Activated CD8-positive, alpha-beta T cell treated with anti-CD3 and anti-CD28 coated beads for 36 hours (primary cell): ENCODE results near the gene MITF. TPM values are rescaled to one million over a fixed set of nuclear protein-coding genes. Genes with fewer than 3 reads are reported as not detected.

ENCODE experiments used
- ATAC-seq: fragments of 200-7000 bp; cut with Tn5 transposase; one replicate; pipeline ENCODE4 v1.10.0; 2021; ENCODE audit warnings: mild to moderate bottlenecking, moderate library complexity
- CTCF ChIA-PET: fragments of 350-600 bp; sonication (Branson Sonifier 250); formaldehyde crosslinking; loops from one replicate; lab custom pipeline; 2021; ENCODE audit warnings: antibody characterized with exemption; lab: Charles Lee
- POLR2A ChIA-PET: fragments of 350-600 bp; sonication (Branson Sonifier 250); formaldehyde crosslinking; loops from one replicate; lab custom pipeline; 2021; ENCODE audit warnings: antibody characterized with exemption; lab: Charles Lee
- DNase-seq: peaks from one replicate; pipeline ENCODE4 v3.0.0-alpha.2; 2020
- H3K27ac Mint-ChIP-seq: one replicate; pipeline ENCODE4 v1.8.0; 2021; ENCODE audit warnings: mild to moderate bottlenecking, mixed read lengths
- H3K27me3 Mint-ChIP-seq: one replicate; pipeline ENCODE4 v1.8.0; 2021; ENCODE audit warnings: mixed read lengths
- H3K36me3 Mint-ChIP-seq: one replicate; pipeline ENCODE4 v1.8.0; 2021; ENCODE audit warnings: low read depth, mixed read lengths
- H3K4me1 Mint-ChIP-seq: one replicate; pipeline ENCODE4 v1.8.0; 2021; ENCODE audit warnings: low read depth, mixed read lengths
- H3K4me3 Mint-ChIP-seq: one replicate; pipeline ENCODE4 v1.8.0; 2021; ENCODE audit warnings: mild to moderate bottlenecking, moderate library complexity, mixed read lengths
- H3K9me3 Mint-ChIP-seq: one replicate; pipeline ENCODE4 v1.8.0; 2021; ENCODE audit warnings: mixed read lengths
- CTCF ChIP-seq: fragments of 200-600 bp; IDR thresholded peaks from one replicate; pipeline ENCODE4 v1.8.0; 2022; ENCODE audit warnings: antibody characterized with exemption, mild to moderate bottlenecking
- intact Hi-C: fragments of 100-400 bp; cut with micrococcal nuclease; formaldehyde crosslinking; loops from one replicate; pipeline ENCODE4 v1.10.0; 2022
- total RNA-seq, 2 experiments: library from RNA; stranded (reverse); gene quantifications; one replicate each; pipeline ENCODE4 v1.2.3, GENCODE V29; 2021

Gene MITF
- total RNA-seq, 2 experiments from 2014 or later, result not detected

GRCh38 chr3:69770976-69771634 is 31.8 kb downstream of the MITF start:
- ChIA-PET POLR2A (interaction anchor here (0.6 kb wide), 1 partner anchor 130 kb away, joined by 3 read pairs; no protein-coding TSS in a partner anchor), CTCF (no interaction called here)
- Mint-ChIP-seq H3K9me3 (no peaks in the 10 kb centered on the region), H3K4me3 (no peak overlapping the region), H3K27me3 (no peaks in the 10 kb centered on the region), H3K4me1 (no peaks in the 10 kb centered on the region), H3K36me3 (no peaks in the 10 kb centered on the region), H3K27ac (no peak overlapping the region)
- no peak for TF ChIP-seq CTCF
- ATAC-seq (no peak), DNase-seq (no peak)
- intact Hi-C loops, result no loop called here

GRCh38 chr3:69772152-69772867 is 33.0 kb downstream of the MITF start:
- TF ChIP-seq CTCF, result no peak
- no peak for ATAC-seq
- Mint-ChIP-seq H3K27ac (no peak overlapping the region), H3K4me3 (no peak overlapping the region), H3K27me3 (no peaks in the 10 kb centered on the region), H3K4me1 (no peaks in the 10 kb centered on the region), H3K9me3 (no peaks in the 10 kb centered on the region), H3K36me3 (no peaks in the 10 kb centered on the region)
- intact Hi-C loops, result no loop called here
- ChIA-PET CTCF (no interaction called here), POLR2A (no interaction called here)
- DNase-seq, result no peak

- Mint-ChIP-seq H3K4me3 (no peak overlapping the region), H3K36me3 (no peaks in the 10 kb centered on the region), H3K9me3 (no peaks in the 10 kb centered on the region), H3K27me3 (no peaks in the 10 kb centered on the region), H3K27ac (no peak overlapping the region), H3K4me1 (no peaks in the 10 kb centered on the region)
- TF ChIP-seq CTCF, result no peak
- intact Hi-C loops, result no loop called here
- DNase-seq (no peak), ATAC-seq (no peak)
- POLR2A ChIA-PET, result no interaction called here
- CTCF ChIA-PET, result no interaction called here
Measured at GRCh38 chr3:69774029-69774428, 34.8 kb downstream of the MITF start.

GRCh38 chr3:69775751-69776150 is 36.5 kb downstream of the MITF start:
- no peak for DNase-seq
- H3K4me1 Mint-ChIP-seq, result no peaks in the 10 kb centered on the region
- H3K27ac Mint-ChIP-seq, result no peak overlapping the region
- POLR2A ChIA-PET, result no interaction called here
- no peak for ATAC-seq
- H3K27me3 Mint-ChIP-seq, result no peaks in the 10 kb centered on the region
- intact Hi-C loops, result no loop called here
- H3K4me3 Mint-ChIP-seq, result no peak overlapping the region
- TF ChIP-seq CTCF, result no peak
- H3K36me3 Mint-ChIP-seq, result no peaks in the 10 kb centered on the region
- CTCF ChIA-PET, result no interaction called here
- no peaks in the 10 kb centered on the region for H3K9me3 Mint-ChIP-seq

GRCh38 chr3:69776289-69776688 is 37.0 kb downstream of the MITF start:
- DNase-seq (no peak), ATAC-seq (no peak)
- POLR2A ChIA-PET, result no interaction called here
- CTCF ChIA-PET, result no interaction called here
- Mint-ChIP-seq H3K4me3 (no peak overlapping the region), H3K4me1 (no peaks in the 10 kb centered on the region), H3K27ac (no peak overlapping the region), H3K9me3 (no peaks in the 10 kb centered on the region), H3K36me3 (no peaks in the 10 kb centered on the region), H3K27me3 (no peaks in the 10 kb centered on the region)
- intact Hi-C loops, result no loop called here
- TF ChIP-seq CTCF, result no peak
